LNCaP clone FGC (cell line): ENCODE data around the gene LSM3.

Experiments used
- DNase-seq: peaks from one replicate; pipeline ENCODE4 v3.0.0-alpha.2; 2011; ENCODE audit warnings: low read depth
- H3K4me3 ChIP-seq: 2 replicates; pipeline ENCODE4 v1.5.1; 2011; ENCODE audit warnings: mild to moderate bottlenecking, low read depth, low read length, control low read depth
- TF ChIP-seq, protein P1 (sequence below): IDR thresholded peaks from 2 replicates; pipeline ENCODE4 v1.5.1; 2012; ENCODE audit warnings: mild to moderate bottlenecking; ENCODE audit not compliant: control insufficient read depth, insufficient read depth; ENCODE audit errors: extremely low read depth

LSM3 gene

DNA sequence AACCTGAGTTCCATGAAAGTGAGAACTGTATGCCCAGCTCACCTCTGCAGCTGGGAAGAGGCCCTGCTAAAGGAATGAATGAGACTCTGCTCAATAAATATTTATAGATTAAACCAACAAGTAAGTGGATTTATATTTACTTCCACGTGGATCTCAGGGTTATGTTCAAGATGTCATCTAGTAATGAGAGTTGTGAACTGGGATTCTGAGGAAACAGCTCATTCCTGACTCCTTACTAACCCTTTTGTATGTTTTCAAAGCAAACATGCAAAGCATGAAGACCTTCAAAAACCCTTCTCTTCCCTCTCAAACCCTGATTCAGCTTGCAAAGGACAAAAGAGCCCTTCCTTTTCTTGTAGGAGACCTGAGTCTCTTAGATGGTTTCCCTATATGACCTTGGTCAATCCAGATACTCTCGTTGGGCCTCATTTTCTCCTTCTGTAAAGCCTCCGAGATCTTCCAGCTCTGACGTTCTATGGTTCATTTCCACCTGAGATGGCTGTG lies 53.4 kb downstream of the LSM3 start:
- H3K4me3 ChIP-seq, result no peak overlapping the region
- TF ChIP-seq, protein P1, sequence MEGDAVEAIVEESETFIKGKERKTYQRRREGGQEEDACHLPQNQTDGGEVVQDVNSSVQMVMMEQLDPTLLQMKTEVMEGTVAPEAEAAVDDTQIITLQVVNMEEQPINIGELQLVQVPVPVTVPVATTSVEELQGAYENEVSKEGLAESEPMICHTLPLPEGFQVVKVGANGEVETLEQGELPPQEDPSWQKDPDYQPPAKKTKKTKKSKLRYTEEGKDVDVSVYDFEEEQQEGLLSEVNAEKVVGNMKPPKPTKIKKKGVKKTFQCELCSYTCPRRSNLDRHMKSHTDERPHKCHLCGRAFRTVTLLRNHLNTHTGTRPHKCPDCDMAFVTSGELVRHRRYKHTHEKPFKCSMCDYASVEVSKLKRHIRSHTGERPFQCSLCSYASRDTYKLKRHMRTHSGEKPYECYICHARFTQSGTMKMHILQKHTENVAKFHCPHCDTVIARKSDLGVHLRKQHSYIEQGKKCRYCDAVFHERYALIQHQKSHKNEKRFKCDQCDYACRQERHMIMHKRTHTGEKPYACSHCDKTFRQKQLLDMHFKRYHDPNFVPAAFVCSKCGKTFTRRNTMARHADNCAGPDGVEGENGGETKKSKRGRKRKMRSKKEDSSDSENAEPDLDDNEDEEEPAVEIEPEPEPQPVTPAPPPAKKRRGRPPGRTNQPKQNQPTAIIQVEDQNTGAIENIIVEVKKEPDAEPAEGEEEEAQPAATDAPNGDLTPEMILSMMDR, result no peak
- no peak for DNase-seq

DNA sequence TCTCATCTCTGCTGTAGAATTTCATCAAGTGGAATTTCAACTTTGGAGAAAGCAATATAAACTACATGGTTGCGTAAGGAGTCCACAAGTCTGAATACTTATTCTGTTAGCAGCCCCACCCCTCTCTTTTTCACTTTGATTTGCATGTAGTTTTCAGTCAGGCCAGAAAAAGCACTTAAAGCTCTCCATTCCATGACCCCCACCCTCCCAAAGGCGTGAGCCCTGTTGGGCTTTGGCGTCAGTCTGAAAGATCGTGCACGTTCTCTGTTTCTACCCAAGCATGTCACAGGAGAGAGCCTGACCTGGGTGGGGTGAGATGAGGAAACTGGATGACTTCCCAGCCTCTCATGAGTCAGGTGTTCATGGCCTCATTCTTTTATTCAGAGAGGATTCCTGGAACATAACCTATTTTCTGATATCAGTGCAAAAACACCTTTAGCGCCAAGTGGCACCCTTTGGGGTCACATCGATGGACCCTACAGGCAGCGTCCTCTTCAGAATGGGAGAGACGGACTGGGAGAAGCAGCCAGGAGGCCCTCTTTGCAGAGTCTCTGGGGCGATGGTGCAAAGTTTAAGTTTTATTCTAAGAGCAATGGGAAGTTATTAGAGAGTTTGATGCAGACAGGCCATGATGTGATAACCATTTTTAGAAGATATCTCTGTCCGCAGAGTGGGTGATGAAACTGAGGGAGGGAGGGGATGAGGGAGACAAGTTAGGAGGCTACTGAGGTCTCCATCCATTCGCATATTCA lies 55.8 kb downstream of the LSM3 start:
- H3K4me3 ChIP-seq, result no peak overlapping the region
- DNase-seq, result no peak
- TF ChIP-seq, protein P1, result no peak

DNA sequence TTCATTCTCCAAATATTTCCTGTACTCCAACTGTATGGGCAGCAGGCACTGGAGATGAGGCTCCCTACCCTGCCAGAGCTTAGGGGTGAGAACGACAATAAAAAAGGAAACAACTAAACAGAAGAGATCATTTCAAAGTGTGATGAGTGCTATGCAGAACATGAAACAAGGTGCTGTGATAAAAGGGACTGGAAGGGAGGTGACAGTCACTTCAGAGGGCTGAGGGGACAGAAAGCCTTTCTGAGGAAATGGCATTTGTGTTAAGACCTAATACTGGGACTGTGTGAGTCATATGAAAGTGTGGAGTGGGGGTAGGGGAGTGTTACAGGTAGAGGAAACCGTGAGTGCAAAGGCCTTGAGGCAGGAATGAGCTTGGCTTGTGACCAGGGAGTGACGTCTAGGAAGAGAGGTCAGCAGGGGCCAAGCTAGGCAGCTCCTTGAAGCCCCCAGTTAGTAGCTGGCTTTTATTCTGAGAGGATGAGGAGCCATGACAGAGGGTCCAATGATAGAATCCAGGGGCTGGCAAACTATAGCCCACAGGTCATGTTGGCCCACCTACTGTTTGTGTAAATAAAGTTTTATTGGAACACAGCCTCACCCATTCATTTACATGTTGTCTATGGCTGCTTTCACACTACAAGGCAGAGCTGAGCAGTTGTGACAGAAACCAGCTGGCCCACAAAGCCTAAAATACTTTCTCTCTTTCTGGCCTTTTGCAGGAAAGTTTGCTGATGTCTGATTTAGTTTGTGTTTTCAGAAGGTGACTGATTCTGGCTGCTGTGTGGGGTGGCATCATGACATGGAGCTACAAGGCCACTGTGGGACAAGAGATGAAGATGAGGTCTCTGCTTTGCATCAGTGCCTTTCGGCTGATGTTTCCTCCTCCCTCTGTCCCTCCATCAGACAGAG lies 56.6 kb downstream of the LSM3 start:
- TF ChIP-seq, protein P1, result no peak
- no peak overlapping the region for H3K4me3 ChIP-seq
- no peak for DNase-seq

DNA sequence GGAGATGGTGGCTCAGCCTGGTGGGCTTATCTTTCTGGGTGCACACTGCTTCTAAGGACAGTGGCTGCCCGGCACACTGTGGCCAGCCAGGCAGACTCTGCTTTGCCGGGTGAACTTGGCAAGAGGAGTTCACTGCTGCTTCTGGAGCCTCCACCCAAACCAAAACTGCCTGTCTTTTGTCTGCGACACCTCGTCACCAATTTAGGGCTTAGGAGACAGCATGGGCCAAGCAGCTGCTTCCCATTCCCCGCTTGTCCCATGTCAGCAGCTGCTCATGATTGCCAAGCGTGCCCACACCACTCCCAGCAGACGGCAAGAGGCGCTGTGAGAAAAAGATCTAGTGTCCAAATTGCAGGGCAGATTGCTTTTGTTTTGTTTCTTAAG lies 57.3 kb downstream of the LSM3 start:
- TF ChIP-seq, protein P1, result no peak
- DNase-seq, result no peak
- no peak overlapping the region for H3K4me3 ChIP-seq

DNA sequence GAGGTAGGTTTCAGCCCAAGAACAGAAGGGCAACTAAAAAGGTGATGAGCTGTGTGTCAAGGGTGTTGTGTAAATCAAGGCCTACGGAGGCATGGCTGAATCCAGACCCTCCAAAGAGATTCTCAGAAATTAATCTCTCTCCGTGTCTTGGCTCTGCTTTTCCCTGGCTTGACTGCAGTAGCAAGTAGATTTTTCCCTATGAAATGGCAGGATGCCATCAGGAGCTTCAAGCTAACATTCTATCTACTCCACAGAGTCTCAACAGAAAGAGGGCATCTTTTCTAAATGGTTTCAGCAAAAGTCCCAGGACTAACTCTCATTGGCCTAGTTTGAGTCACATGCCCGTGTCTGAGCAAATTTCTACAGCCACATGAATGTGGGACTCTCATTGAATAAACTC lies 58.3 kb downstream of the LSM3 start:
- TF ChIP-seq, protein P1, result no peak
- DNase-seq, result no peak
- H3K4me3 ChIP-seq, result no peak overlapping the region

DNA sequence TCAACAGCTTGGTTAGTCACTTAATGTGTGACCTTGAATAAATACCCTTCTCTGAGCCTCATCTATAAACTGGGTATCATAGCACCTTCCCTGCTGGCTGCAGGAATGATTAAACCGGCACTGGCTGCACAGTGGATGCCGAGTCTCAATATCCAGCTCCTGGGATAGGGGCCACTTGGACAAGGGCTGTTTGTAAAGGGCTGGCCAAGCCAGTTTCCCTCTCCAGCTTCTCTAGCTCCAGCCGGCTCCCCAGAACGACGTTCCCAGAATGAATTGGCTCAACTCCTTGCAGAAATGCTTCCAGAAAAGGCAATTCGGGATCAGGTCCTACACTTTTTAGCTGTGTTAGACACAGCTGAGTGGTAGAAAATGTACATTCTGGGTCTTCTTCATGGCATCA lies 58.8 kb downstream of the LSM3 start:
- TF ChIP-seq, protein P1, result no peak
- H3K4me3 ChIP-seq, result no peak overlapping the region
- DNase-seq, result no peak
